Measurements from ENCODE around the gene PCDH15. TPM values are rescaled to one million over a fixed set of nuclear protein-coding genes. Genes with fewer than 3 reads are reported as not detected.
A peak's percentile ranks its signal among the peaks of the same experiment; 100 is the strongest.

Gene PCDH15
- total and polyA plus RNA-seq, 2 of the 8 experiments (the other 6 are each of a cell fraction or from before 2014, with no cell fraction given) = 0.11 TPM; not detected in 1

GRCh38 chr10:54470324-54470631 is 330.8 kb downstream of the PCDH15 start:
- no peak overlapping the region for H3K4ac ChIP-seq (replicated peaks; ENCODE audit: insufficient read length, low read depth, low read length)
- no peaks in the 10 kb centered on the region for H3K23me2 ChIP-seq (ENCODE audit: low read depth, low read length)
- H3K9me3 ChIP-seq (ENCODE audit: insufficient read depth in 2 of 2, low read depth in 1 of 2, low read length in 1 of 2) = no peaks in the 10 kb centered on the region
- no peaks in the 10 kb centered on the region for H3K36me3 ChIP-seq (ENCODE audit: control insufficient read depth in 2 of 4, insufficient read depth in 4 of 4, low read length in 3 of 4)
- H2AFZ ChIP-seq (ENCODE audit: low read length) = peak overlapping the region; percentile 80
- DNase-seq (ENCODE audit: low read depth in 1 of 2, low spot score in 2 of 2) = no peak
- H3K27me3 ChIP-seq (replicated peaks in 1 of 4; ENCODE audit: control insufficient read depth in 3 of 4, extremely low read depth in 1 of 4, insufficient read depth in 3 of 4, low read length in 3 of 4) = no peaks in the 10 kb centered on the region
- no peak overlapping the region for H2BK15ac ChIP-seq (ENCODE audit: low read length)
- no peak for FAIRE-seq
- H3K4me1 ChIP-seq (replicated peaks in 1 of 4; ENCODE audit: control insufficient read depth in 3 of 4, insufficient read depth in 4 of 4, low read length in 3 of 4) = peaks cover 0 to 2% (median 0%) of the 10 kb centered on the region in 4 experiments; a peak in 2 of 7 replicates
- no peaks in the 10 kb centered on the region for H3K79me1 ChIP-seq (ENCODE audit: low read depth, low read length)
- no peak overlapping the region for H2BK20ac ChIP-seq (ENCODE audit: low read length)
- H3K4me3 ChIP-seq (ENCODE audit: extremely low read depth in 1 of 4, insufficient read depth in 2 of 4, low read depth in 3 of 4, low read length in 4 of 4) = no peak overlapping the region
- no peak overlapping the region for H3K18ac ChIP-seq (ENCODE audit: extremely low read depth, low read length)
- H4K8ac ChIP-seq (ENCODE audit: extremely low read depth, insufficient read depth, low read length) = no peak overlapping the region
- H3K56ac ChIP-seq (replicated peaks; ENCODE audit: insufficient read length, low read depth, low read length) = no peak overlapping the region
- no peak overlapping the region for H3K27ac ChIP-seq (ENCODE audit: low read depth, low read length)
- ChIA-PET CTCF (ENCODE audit: partially characterized antibody) (interaction anchor here (1.4 kb wide), 1 partner anchor 93 kb away, joined by 4 read pairs; no protein-coding TSS in a partner anchor), POLR2A (ENCODE audit: partially characterized antibody) (no interaction called here)
- H3K4me2 ChIP-seq (ENCODE audit: insufficient read depth in 1 of 2, low read depth in 2 of 2, low read length in 2 of 2) = no peak overlapping the region
- no peak overlapping the region for H3K14ac ChIP-seq (ENCODE audit: insufficient read length)
- TF ChIP-seq CBX8 (IDR thresholded peaks at IDR 0.05; ENCODE audit: borderline replicate concordance, low read depth, low read length) (no peak), TEAD4 (IDR thresholded peaks at IDR 0.05; ENCODE audit: low read depth, low read length) (no peak), KDM5A (IDR thresholded peaks at IDR 0.05; ENCODE audit: low read length) (no peak)
- no peak overlapping the region for H2BK120ac ChIP-seq (replicated peaks; ENCODE audit: low read depth, low read length)
- no peak overlapping the region for H2AK5ac ChIP-seq (ENCODE audit: low read depth, low read length)
- H4K5ac ChIP-seq (ENCODE audit: insufficient read length, low read depth, low read length) = no peak overlapping the region
- H4K91ac ChIP-seq (replicated peaks; ENCODE audit: insufficient read length, low read length) = no peak overlapping the region
- H3K79me2 ChIP-seq (ENCODE audit: control insufficient read depth in 1 of 2, insufficient read depth in 2 of 2, low read length in 2 of 2) = no peaks in the 10 kb centered on the region
- H4K20me1 ChIP-seq (replicated peaks in 1 of 2; ENCODE audit: control insufficient read depth in 1 of 2, insufficient read depth in 2 of 2, low read length in 2 of 2) = no peaks in the 10 kb centered on the region
- H2BK5ac ChIP-seq (ENCODE audit: low read depth, low read length) = no peak overlapping the region
- no peak overlapping the region for H2BK12ac ChIP-seq (ENCODE audit: low read depth, low read length)
- H3K23ac ChIP-seq (ENCODE audit: insufficient read length) = no peak overlapping the region
- WGBS, 2 experiments (ENCODE audit: extremely low coverage in 1 of 2, insufficient coverage in 1 of 2, insufficient read length in 1 of 2, insufficient replicate concordance in 2 of 2, low coverage in 1 of 2, low lambda C conversion rate in 2 of 2, missing lambda C conversion rate in 1 of 2) = 100% methylated on average over 1 of the region's 1 CpG; no CpG with 5 or more reads in 1 of the 2 experiments
- no peak overlapping the region for H3K9ac ChIP-seq (replicated peaks in 1 of 4; ENCODE audit: extremely low read depth in 1 of 4, low read depth in 3 of 4, low read length in 3 of 4)
